ENCODE results near the gene DHX34. TPM values are rescaled to one million over a fixed set of nuclear protein-coding genes. Genes with fewer than 3 reads are reported as not detected.
A peak's percentile ranks its signal among the peaks of the same experiment; 100 is the strongest.

DHX34 gene
- total and polyA plus RNA-seq, 11 donors = 3.7 to 13.3 (median 6.7) TPM

- ATAC-seq (no peak), DNase-seq (no peak)
- TF ChIP-seq CTCF (IDR thresholded peaks at IDR 0.05) (no peak), POLR2A (IDR thresholded peaks at IDR 0.05) (no peak)
- H3K4me1 ChIP-seq = peaks cover 0 to 54% (median 0%) of the 10 kb centered on the region in 12 donors
- intact Hi-C loops (cut with DNase I) = no loop called here
- H3K9me3 ChIP-seq = peaks cover 0 to 5% (median 0%) of the 10 kb centered on the region in 12 donors
- H3K27ac ChIP-seq = peak overlapping the region in 2 of 12 donors; percentile 56 to 92
- 78 to 82% (median 81%) methylated on average over 10 of the region's 10 CpGs for WGBS, 4 donors
- H3K4me3 ChIP-seq = peak overlapping the region in 1 of 12 donors; percentile 64
- peaks cover 0 to 12% (median 0%) of the 10 kb centered on the region in 9 donors for H3K36me3 ChIP-seq
- peaks cover 0 to 4% (median 0%) of the 10 kb centered on the region in 9 donors for H3K27me3 ChIP-seq
Measured at GRCh38 chr19:47313754-47314295, 35.3 kb upstream of the DHX34 start.

GRCh38 chr19:47315125-47315821 lies 33.8 kb upstream of the DHX34 start:
- H3K27me3 ChIP-seq = peaks cover 0 to 11% (median 0%) of the 10 kb centered on the region in 9 donors
- peak overlapping the region in 1 of 12 donors; percentile 19 for H3K4me3 ChIP-seq
- intact Hi-C loops (cut with DNase I) = no loop called here
- peak overlapping the region in 5 of 12 donors; percentile 14 to 92 (median 55) for H3K27ac ChIP-seq
- WGBS, 4 donors = 34 to 42% (median 39%) methylated on average over 12 of the region's 12 CpGs
- peak in 4 of 5 donors; percentile 49 to 73 (median 66) for DNase-seq
- H3K9me3 ChIP-seq = peaks cover 0 to 5% (median 0%) of the 10 kb centered on the region in 12 donors
- TF ChIP-seq CTCF (IDR thresholded peaks at IDR 0.05) (no peak), POLR2A (IDR thresholded peaks at IDR 0.05) (no peak)
- H3K36me3 ChIP-seq = peaks cover 0 to 21% (median 0%) of the 10 kb centered on the region in 9 donors
- H3K4me1 ChIP-seq = peaks cover 0 to 54% (median 0%) of the 10 kb centered on the region in 12 donors
- peak; percentile 77 to 93 (median 86) for ATAC-seq

- Histone ChIP-seq H3K9me3 (peaks cover 0 to 5% (median 0%) of the 10 kb centered on the region in 12 donors), H3K4me3 (no peak overlapping the region), H3K36me3 (peaks cover 0 to 27% (median 0%) of the 10 kb centered on the region in 9 donors), H3K27me3 (peaks cover 0 to 12% (median 0%) of the 10 kb centered on the region in 9 donors), H3K27ac (peak overlapping the region in 2 of 12 donors; percentile 27 to 59), H3K4me1 (peaks cover 0 to 52% (median 0%) of the 10 kb centered on the region in 12 donors)
- no peak for TF ChIP-seq POLR2A (IDR thresholded peaks at IDR 0.05)
- TF ChIP-seq CTCF (IDR thresholded peaks at IDR 0.05) = no peak
- ATAC-seq (no peak), DNase-seq (no peak)
- WGBS, 4 donors = 86 to 92% (median 88%) methylated on average over 4 of the region's 4 CpGs
- intact Hi-C loops (cut with DNase I) = no loop called here
Measured at GRCh38 chr19:47316513-47316912, 32.6 kb upstream of the DHX34 start.

All from heart left ventricle (tissue), 16 donors.